GM20431 (cell line): ENCODE measurements around the gene LRRIQ1.

Experiments
- in situ Hi-C: fragments of 300-500 bp; cut with MseI, MboI; formaldehyde crosslinking; loops from one replicate; pipeline ENCODE4 v1.15.0; 2020; ENCODE audit warnings: low sequenced_read_pairs; ENCODE audit not compliant: unreplicated experiment

LRRIQ1 gene

GRCh38 chr12:85277900-85278597 is 241.9 kb downstream of the LRRIQ1 start:
- in situ Hi-C loops, result no loop called here

DNA sequence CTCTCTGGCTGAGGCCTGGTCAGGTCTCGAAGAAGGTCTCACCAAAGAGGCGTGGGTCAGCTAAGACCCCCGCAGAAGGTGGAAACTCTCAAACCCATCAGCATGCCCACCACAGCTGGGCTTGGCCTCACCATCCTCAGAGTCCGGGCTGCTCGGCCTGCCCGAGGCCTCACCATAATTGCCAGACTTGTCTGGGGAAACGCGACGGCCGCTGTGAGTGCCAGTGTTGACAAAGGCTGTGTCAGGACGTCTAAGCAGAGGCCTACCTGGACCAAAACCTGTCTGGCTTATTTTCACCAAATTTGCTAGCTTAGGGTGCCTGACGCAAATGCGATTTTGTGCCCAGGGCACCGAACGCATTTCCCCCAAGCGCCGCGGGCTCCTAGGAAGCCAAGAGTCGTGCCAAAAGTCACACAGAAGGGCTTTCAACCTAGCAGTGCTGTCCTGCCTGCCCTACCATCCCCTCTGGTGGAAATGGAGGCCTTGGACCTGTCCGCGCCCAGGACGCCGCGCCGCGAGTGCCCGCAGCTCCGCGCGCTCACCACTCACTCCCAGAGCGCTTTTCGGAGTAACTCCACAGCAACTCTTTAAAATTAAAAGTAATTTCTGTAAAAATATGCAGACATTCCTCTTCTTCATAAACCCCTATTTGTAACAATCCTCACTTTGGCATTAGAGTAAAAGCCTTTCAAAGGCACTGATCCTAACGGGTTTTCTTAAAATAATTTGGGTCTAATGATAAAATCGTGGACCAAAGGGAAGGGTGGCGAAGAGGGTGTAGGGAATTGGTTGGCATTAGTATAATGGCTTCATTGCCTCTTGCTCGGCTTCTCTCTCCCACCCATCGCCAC is 242.7 kb downstream of the LRRIQ1 start:
- in situ Hi-C loops, result no loop called here

DNA sequence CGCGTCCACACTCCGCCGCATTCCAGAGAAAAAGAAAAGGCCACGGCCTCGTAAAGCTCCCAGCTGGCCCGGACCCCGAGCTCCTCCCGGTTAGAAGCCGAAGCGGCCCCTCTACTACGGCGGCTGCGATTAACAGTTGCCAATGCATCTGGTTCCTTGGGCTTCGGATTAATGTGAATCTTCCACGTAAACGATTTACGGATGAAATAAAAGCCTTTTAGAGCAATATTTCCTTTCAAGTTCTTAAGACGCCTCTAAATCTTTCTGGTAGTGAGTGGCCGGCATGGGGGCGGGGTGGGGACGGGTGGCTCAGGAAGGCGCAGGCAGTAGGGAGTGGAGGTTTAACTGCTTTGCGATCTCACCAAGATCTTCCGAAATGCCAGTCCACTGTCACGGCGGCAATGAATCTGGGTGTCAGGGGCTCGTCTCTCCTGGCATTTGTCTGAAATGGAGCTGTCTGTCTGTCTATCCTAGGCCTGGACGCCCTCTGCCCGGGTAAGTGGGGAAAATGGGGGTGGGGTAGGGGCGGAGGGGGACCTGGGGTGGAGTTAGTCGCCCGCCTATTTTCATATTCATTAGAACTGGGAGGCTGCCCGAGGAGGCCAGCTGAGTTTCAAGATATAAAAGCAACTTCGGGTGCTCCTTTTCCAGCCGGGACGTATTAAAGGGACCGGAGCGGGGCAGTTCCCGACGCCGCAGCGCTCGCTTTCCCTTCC is 243.5 kb downstream of the LRRIQ1 start:
- in situ Hi-C loops, result no loop called here

DNA sequence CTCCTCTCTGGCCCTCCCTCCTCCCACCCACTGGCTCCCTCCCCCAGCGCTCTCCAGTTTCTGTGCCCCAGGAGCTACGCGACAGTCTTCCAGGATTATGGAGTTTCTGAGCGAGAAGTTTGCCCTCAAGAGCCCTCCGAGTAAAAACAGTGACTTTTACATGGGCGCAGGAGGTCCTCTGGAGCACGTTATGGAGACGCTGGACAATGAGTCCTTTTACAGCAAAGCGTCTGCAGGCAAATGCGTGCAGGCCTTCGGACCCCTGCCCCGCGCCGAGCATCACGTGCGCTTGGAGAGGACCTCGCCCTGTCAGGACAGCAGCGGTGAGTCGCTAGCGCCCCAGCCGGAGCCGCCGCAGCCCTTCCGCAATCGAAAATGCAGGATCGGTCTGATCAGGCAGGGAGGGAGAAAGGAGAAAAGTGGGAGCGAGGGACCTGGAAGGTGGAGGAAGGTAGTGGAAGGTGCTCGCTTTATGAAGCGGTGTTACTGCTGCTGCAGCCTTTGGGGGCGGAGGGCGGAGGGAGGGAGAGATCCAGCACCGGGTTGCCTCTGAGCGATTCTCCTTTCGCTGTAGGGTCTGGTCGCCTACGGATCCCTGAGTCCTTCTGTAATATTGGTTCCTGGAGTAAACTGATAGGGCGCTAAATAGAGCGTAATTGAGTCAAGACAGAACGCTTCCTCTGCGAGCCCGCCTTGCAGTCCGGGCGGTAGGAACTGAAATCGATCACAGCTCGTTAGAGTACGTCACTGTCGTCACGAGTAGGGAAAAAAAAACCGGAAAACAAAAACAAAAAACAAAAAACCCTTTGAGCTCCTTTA is 244.2 kb downstream of the LRRIQ1 start, which contains the start of gene ALX1:
Gene ALX1 (plus strand): TSS at position 56 of the 819 bp plus-strand sequence. CDS start 42 bp downstream, at position 98.
- in situ Hi-C loops, result no loop called here

- in situ Hi-C loops, result no loop called here
Measured at GRCh38 chr12:85280984-85281630, 245.0 kb downstream of the LRRIQ1 start.

GRCh38 chr12:85281636-85282312 is 245.6 kb downstream of the LRRIQ1 start:
- in situ Hi-C loops, result no loop called here

- in situ Hi-C loops, result no loop called here
Measured at GRCh38 chr12:85283560-85283959, 247.4 kb downstream of the LRRIQ1 start.
